Caco-2 (cell line): ENCODE results near the gene CFAP77. TPM values are rescaled to one million over a fixed set of nuclear protein-coding genes. Genes with fewer than 3 reads are reported as not detected.

Source experiments
- BruUV-seq: library from RNA; stranded (reverse); fragments of 400-500 nt; replicated peaks from 2 replicates; lab custom pipeline; 2021; lab: Mats Ljungman, UMichigan
- CTCF ChIA-PET: fragments of 300-600 bp; sonication (Branson Sonifier 250); formaldehyde crosslinking; loops from one replicate; lab custom pipeline; 2022; ENCODE audit warnings: antibody characterized with exemption; lab: Charles Lee
- POLR2A ChIA-PET: fragments of 300-600 bp; sonication (Branson Sonifier 250); formaldehyde crosslinking; loops from one replicate; lab custom pipeline; 2022; ENCODE audit warnings: antibody characterized with exemption; lab: Charles Lee
- DNase-seq, 2 experiments: peaks; one replicate each; pipeline versions ENCODE4 v3.0.0 to v3.0.0-alpha.2; 2020 to 2022
- H3K27me3 ChIP-seq: replicated peaks from 2 replicates; pipeline ENCODE4 v1.6.0; 2011; ENCODE audit warnings: low read length; ENCODE audit not compliant: control insufficient read depth, insufficient read depth
- H3K36me3 ChIP-seq: 2 replicates; pipeline ENCODE4 v1.5.1; 2011; ENCODE audit warnings: low read length; ENCODE audit not compliant: control insufficient read depth, insufficient read depth
- H3K4me1 ChIP-seq: fragments of 250-450 bp; sonication (Bioruptor Pico); 2 replicates; pipeline ENCODE4 v1.5.1; 2020; ENCODE audit warnings: mild to moderate bottlenecking
- H3K4me3 ChIP-seq: 2 replicates; pipeline ENCODE4 v1.5.1; 2011; ENCODE audit warnings: low read depth, mild to moderate bottlenecking, control low read depth, low read length
- H3K9me3 ChIP-seq: fragments of 250-450 bp; sonication (Bioruptor Pico); 2 replicates; pipeline ENCODE4 v1.5.1; 2020; ENCODE audit warnings: mild to moderate bottlenecking, moderate library complexity
- H3K27ac Mint-ChIP-seq: one replicate; pipeline ENCODE4 v1.8.0; 2022; ENCODE audit warnings: mixed read lengths; ENCODE audit not compliant: unreplicated experiment
- H3K27me3 Mint-ChIP-seq: one replicate; pipeline ENCODE4 v1.8.0; 2022; ENCODE audit warnings: mixed read lengths; ENCODE audit not compliant: insufficient read depth, unreplicated experiment
- H3K36me3 Mint-ChIP-seq: one replicate; pipeline ENCODE4 v1.8.0; 2022; ENCODE audit warnings: mild to moderate bottlenecking, mixed read lengths; ENCODE audit not compliant: insufficient read depth, unreplicated experiment
- H3K4me1 Mint-ChIP-seq: one replicate; pipeline ENCODE4 v1.8.0; 2022; ENCODE audit warnings: low read depth, mixed read lengths; ENCODE audit not compliant: unreplicated experiment
- H3K4me3 Mint-ChIP-seq: one replicate; pipeline ENCODE4 v1.8.0; 2022; ENCODE audit warnings: mild to moderate bottlenecking, moderate library complexity, mixed read lengths; ENCODE audit not compliant: unreplicated experiment
- H3K9me3 Mint-ChIP-seq: one replicate; pipeline ENCODE4 v1.8.0; 2022; ENCODE audit warnings: mixed read lengths; ENCODE audit not compliant: unreplicated experiment
- intact Hi-C: fragments of 100-400 bp; cut with micrococcal nuclease; formaldehyde crosslinking; loops from one replicate; pipeline ENCODE4 v1.10.0; 2022; ENCODE audit not compliant: unreplicated experiment
- total RNA-seq: library from RNA; stranded (reverse); gene quantifications from 2 replicates; pipeline ENCODE4 v1.2.3, GENCODE V29; 2022
- TF ChIP-seq, protein P1 (sequence below), 2 experiments: fragments of 200-600 bp in 1 of 2; IDR thresholded peaks; 1 replicate in 1 of 2; 2 replicates in 1 of 2; pipeline versions ENCODE4 v1.5.1 to v1.8.0; 2011 to 2022; ENCODE audit warnings: antibody characterized with exemption in 1 of 2, control low read depth in 1 of 2, inconsistent platforms in 1 of 2, low read depth in 1 of 2, low read length in 1 of 2, mild to moderate bottlenecking in 1 of 2, moderate library complexity in 1 of 2; ENCODE audit not compliant: insufficient read depth in 1 of 2, severe bottlenecking in 1 of 2, unreplicated experiment in 1 of 2

The CFAP77 gene
- total RNA-seq, 1 experiment from 2014 or later: not detected

DNA sequence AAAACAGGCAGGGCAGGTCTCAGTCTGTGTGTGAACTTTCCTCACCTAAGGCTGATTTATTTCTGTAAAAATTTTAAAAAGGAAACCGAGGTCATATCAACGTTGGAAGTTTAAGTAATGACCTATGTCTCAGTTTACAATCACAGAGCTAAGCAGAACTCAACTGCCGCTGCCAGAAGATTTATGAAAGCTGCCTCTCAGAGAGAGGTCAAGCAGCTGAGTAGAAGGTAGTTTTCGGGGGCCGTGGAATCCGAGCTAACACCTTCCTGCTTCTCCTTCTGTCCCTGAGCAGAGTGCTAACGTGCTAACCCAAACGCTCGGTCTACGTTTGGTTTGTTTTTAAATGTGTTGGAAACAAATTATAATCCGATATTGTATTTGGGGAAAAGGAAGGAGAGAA is 14.5 kb upstream of the CFAP77 start:
- H3K4me3 ChIP-seq: no peak overlapping the region
- Mint-ChIP-seq H3K4me1 (peaks cover 6% of the 10 kb centered on the region), H3K27me3 (no peaks in the 10 kb centered on the region), H3K27ac (no peak overlapping the region), H3K9me3 (no peaks in the 10 kb centered on the region), H3K4me3 (no peak overlapping the region), H3K36me3 (peaks cover 59% of the 10 kb centered on the region)
- intact Hi-C loops: no loop called here
- peaks cover 2% of the 10 kb centered on the region; the same call in 1 of the 2 replicates for H3K36me3 ChIP-seq
- no TSS peak for BruUV-seq
- DNase-seq: no peak
- H3K27me3 ChIP-seq: no peaks in the 10 kb centered on the region
- CTCF ChIA-PET: no interaction called here
- no peaks in the 10 kb centered on the region for H3K4me1 ChIP-seq
- H3K9me3 ChIP-seq: no peaks in the 10 kb centered on the region
- POLR2A ChIA-PET: no interaction called here
- TF ChIP-seq, protein P1, sequence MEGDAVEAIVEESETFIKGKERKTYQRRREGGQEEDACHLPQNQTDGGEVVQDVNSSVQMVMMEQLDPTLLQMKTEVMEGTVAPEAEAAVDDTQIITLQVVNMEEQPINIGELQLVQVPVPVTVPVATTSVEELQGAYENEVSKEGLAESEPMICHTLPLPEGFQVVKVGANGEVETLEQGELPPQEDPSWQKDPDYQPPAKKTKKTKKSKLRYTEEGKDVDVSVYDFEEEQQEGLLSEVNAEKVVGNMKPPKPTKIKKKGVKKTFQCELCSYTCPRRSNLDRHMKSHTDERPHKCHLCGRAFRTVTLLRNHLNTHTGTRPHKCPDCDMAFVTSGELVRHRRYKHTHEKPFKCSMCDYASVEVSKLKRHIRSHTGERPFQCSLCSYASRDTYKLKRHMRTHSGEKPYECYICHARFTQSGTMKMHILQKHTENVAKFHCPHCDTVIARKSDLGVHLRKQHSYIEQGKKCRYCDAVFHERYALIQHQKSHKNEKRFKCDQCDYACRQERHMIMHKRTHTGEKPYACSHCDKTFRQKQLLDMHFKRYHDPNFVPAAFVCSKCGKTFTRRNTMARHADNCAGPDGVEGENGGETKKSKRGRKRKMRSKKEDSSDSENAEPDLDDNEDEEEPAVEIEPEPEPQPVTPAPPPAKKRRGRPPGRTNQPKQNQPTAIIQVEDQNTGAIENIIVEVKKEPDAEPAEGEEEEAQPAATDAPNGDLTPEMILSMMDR (IDR thresholded peaks at IDR 0.05; ENCODE audit: insufficient read depth in 1 of 2, low read depth in 1 of 2, low read length in 1 of 2, severe bottlenecking in 1 of 2, unreplicated experiment in 1 of 2): no peak

DNA sequence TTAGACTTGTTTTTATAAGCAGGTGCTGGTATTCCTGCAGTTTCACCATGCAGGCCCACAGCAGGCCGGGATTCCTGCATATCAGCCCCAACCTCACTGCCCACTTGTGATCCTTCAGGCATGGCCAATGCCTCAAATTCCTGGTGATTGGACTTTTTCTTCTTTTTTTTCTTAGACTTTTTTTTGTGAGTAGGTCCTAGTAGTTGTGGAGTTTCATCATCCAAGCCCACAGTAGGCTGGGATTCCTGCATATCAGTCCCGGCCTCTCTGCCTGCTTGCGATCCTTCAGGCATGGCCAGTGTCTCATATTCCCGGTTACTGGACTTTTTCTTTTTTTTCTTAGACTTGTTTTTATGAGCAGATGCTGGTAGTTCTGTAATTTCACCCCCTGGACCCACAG is 8.2 kb upstream of the CFAP77 start:
- Mint-ChIP-seq H3K4me1 (peaks cover 11% of the 10 kb centered on the region), H3K27ac (no peak overlapping the region), H3K36me3 (peaks cover 58% of the 10 kb centered on the region), H3K4me3 (no peak overlapping the region), H3K9me3 (no peaks in the 10 kb centered on the region), H3K27me3 (no peaks in the 10 kb centered on the region)
- BruUV-seq: TSS peak; percentile 3
- ChIA-PET CTCF (no interaction called here), POLR2A (no interaction called here)
- no peaks in the 10 kb centered on the region for H3K4me1 ChIP-seq
- H3K9me3 ChIP-seq: no peaks in the 10 kb centered on the region
- intact Hi-C loops: no loop called here
- no peak overlapping the region for H3K4me3 ChIP-seq
- TF ChIP-seq, protein P1 (IDR thresholded peaks at IDR 0.05; ENCODE audit: insufficient read depth in 1 of 2, low read depth in 1 of 2, low read length in 1 of 2, severe bottlenecking in 1 of 2, unreplicated experiment in 1 of 2): no peak
- DNase-seq: no peak
- peaks cover 2% of the 10 kb centered on the region; the same call in 1 of the 2 replicates for H3K36me3 ChIP-seq
- H3K27me3 ChIP-seq: no peaks in the 10 kb centered on the region

DNA sequence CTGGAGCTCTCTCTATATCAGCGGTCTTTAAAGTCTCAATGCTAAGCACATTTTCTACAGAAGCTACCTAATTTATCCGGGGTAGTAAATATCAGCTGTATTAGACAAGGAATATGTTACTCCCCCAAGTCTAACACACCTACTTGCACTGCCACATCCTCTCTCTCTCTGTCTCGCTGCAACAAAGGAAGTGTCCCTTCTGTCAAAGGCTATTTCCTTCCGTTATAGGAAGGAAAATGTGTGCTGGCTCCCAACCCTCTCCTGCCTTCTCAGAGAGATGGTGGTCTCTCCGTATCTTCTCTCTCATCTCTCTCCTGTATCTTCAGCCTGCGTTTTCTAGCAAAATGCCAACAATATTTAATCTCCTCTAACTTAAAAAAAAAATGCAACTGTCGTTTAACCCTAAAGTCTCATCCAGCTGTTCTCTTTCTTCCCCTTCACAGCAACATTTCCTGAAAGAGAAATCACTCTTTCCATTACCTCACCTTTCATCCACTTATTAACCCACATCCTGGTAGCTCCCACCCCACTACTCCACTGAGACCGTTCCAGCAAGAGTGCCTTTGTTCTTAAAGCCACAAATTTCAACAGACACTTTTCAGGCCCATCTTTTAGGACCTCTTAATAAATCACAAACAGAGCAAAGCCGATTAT is 5.7 kb upstream of the CFAP77 start:
- Histone ChIP-seq H3K36me3 (peaks cover 2% of the 10 kb centered on the region; the same call in 1 of the 2 replicates), H3K9me3 (no peaks in the 10 kb centered on the region), H3K27me3 (no peaks in the 10 kb centered on the region), H3K4me1 (no peaks in the 10 kb centered on the region), H3K4me3 (no peak overlapping the region)
- intact Hi-C loops: no loop called here
- Mint-ChIP-seq H3K4me3 (no peak overlapping the region), H3K27me3 (no peaks in the 10 kb centered on the region), H3K9me3 (no peaks in the 10 kb centered on the region), H3K27ac (no peak overlapping the region), H3K36me3 (peaks cover 42% of the 10 kb centered on the region), H3K4me1 (peaks cover 15% of the 10 kb centered on the region)
- DNase-seq: no peak
- POLR2A ChIA-PET: no interaction called here
- no TSS peak for BruUV-seq
- TF ChIP-seq, protein P1 (IDR thresholded peaks at IDR 0.05; ENCODE audit: insufficient read depth in 1 of 2, low read depth in 1 of 2, low read length in 1 of 2, severe bottlenecking in 1 of 2, unreplicated experiment in 1 of 2): no peak
- CTCF ChIA-PET: no interaction called here
